K562 (cell line): ENCODE data around the gene PTPRC. TPM values are rescaled to one million over a fixed set of nuclear protein-coding genes. Genes with fewer than 3 reads are reported as not detected.

Experiments used
- CSDE1 ChIP-seq, 2 experiments: fragments of 450-650 bp; IDR thresholded peaks; 2 replicates each; pipeline ENCODE4 v1.6.1; 2016; ENCODE audit warnings: mild to moderate bottlenecking in 1 of 2
- CTBP1 ChIP-seq: fragments of 450-650 bp; IDR thresholded peaks from 2 replicates; pipeline ENCODE4 v1.6.1; 2016; ENCODE audit warnings: borderline replicate concordance
- CTCF ChIP-seq, 3 experiments: IDR thresholded peaks in 2 of 3; conservative IDR thresholded peaks in 1 of 3; 2 replicates each; pipeline ENCODE4 v1.5.1; 2011 to 2012; ENCODE audit warnings: low read length in 3 of 3, mild to moderate bottlenecking in 3 of 3, control low read depth in 2 of 3, improper control_type of control experiment in 1 of 3, inconsistent platforms in 1 of 3, low read depth in 1 of 3, mixed read lengths in 1 of 3, moderate library complexity in 1 of 3; ENCODE audit not compliant: insufficient read depth in 2 of 3
- ETS2 ChIP-seq: IDR thresholded peaks from 2 replicates; pipeline ENCODE4 v1.6.1; 2016; ENCODE audit warnings: borderline replicate concordance, missing genetic modification characterization, mild to moderate bottlenecking, moderate library complexity, missing compliant biosample characterization; ENCODE audit not compliant: poor library complexity, severe bottlenecking
- JUND ChIP-seq, 2 experiments: IDR thresholded peaks; 2 replicates in 1 of 2; 3 replicates in 1 of 2; pipeline ENCODE4 v1.6.1; 2011; ENCODE audit warnings: borderline replicate concordance in 2 of 2, low read depth in 2 of 2, low read length in 2 of 2, improper control_type of control experiment in 1 of 2, missing biosample characterization in 1 of 2, missing genetic modification characterization in 1 of 2, missing genetic modification reagents in 1 of 2
- MEF2D ChIP-seq: conservative IDR thresholded peaks from 2 replicates; pipeline ENCODE4 v1.6.1; 2016; ENCODE audit warnings: low read depth, missing genetic modification characterization, missing compliant biosample characterization
- MTA1 ChIP-seq: fragments of 450-650 bp; IDR thresholded peaks from 2 replicates; pipeline ENCODE4 v1.6.1; 2017; ENCODE audit warnings: borderline replicate concordance
- PATZ1 ChIP-seq: fragments of 250-450 bp; sonication (Bioruptor Pico); IDR thresholded peaks from 2 replicates; pipeline ENCODE4 v1.5.0; 2020; ENCODE audit warnings: mild to moderate bottlenecking, borderline replicate concordance
- POLR3A ChIP-seq: IDR thresholded peaks from 2 replicates; pipeline ENCODE4 v1.6.1; 2011; ENCODE audit warnings: borderline replicate concordance, mild to moderate bottlenecking, moderate library complexity; ENCODE audit not compliant: insufficient read length, insufficient read depth; ENCODE audit errors: extremely low read depth
- PTRF ChIP-seq: fragments of 450-650 bp; IDR thresholded peaks from 2 replicates; pipeline ENCODE4 v1.6.1; 2016; ENCODE audit warnings: mild to moderate bottlenecking, missing genetic modification characterization, missing compliant biosample characterization
- SMARCC2 ChIP-seq: fragments of 450-650 bp; IDR thresholded peaks from 2 replicates; pipeline ENCODE4 v1.6.1; 2017; ENCODE audit warnings: antibody characterized with exemption, moderate library complexity, mild to moderate bottlenecking, low read depth
- SUPT5H ChIP-seq: fragments of 450-650 bp; IDR thresholded peaks from 2 replicates; pipeline ENCODE4 v1.6.1; 2016
- TARDBP ChIP-seq: fragments of 450-650 bp; IDR thresholded peaks from 2 replicates; pipeline ENCODE4 v1.6.1; 2016
- TCF7L2 ChIP-seq: fragments of 150-350 bp; IDR thresholded peaks from 2 replicates; pipeline ENCODE4 v1.6.1; 2016; ENCODE audit warnings: low read depth, mild to moderate bottlenecking, low read length, moderate library complexity
- TRIM25 ChIP-seq: fragments of 450-650 bp; IDR thresholded peaks from 2 replicates; pipeline ENCODE4 v1.7.0; 2016; ENCODE audit warnings: borderline replicate concordance
- ZNF197 ChIP-seq: fragments of 200-800 bp; sonication (Bioruptor generic); IDR thresholded peaks from 2 replicates; pipeline ENCODE4 v1.6.1; 2016; ENCODE audit warnings: low read depth, missing genetic modification characterization, missing compliant biosample characterization
- ZNF449 ChIP-seq: fragments of 250-450 bp; sonication (Bioruptor Pico); IDR thresholded peaks from 2 replicates; pipeline ENCODE4 v1.8.0; 2022; ENCODE audit warnings: moderate library complexity, mild to moderate bottlenecking, inconsistent platforms
- ZNF583 ChIP-seq: fragments of 250-450 bp; sonication (Bioruptor Pico); IDR thresholded peaks from 2 replicates; pipeline ENCODE4 v1.4.0; 2020
- ZNF695 ChIP-seq: fragments of 450-650 bp; formaldehyde crosslinking; IDR thresholded peaks from 2 replicates; pipeline ENCODE4 v1.4.0; 2020; ENCODE audit warnings: mild to moderate bottlenecking, moderate library complexity
- polyA plus RNA-seq, 8 experiments: library from polyadenylated mRNA; depleted of rRNA in 4 of 8; stranded (reverse) in 5 of 8; unstranded in 3 of 8; fragments of >200 nt; fragmentation: Nextera tagmentation in 2 of 8; fragmentation: Illumina TruSeq in 1 of 8; extraction: Ambion mirVana in 2 of 8; extraction: Trizol in 1 of 8; gene quantifications; 2 replicates each; pipeline versions ENCODE4 v1.2.1 to v1.2.3, GENCODE V29; 2011 to 2014; ENCODE audit warnings: inconsistent platforms in 1 of 8, missing spikeins in 1 of 8
- total RNA-seq, 7 experiments: library from RNA; depleted of rRNA in 6 of 7; stranded (reverse); fragments of >200 nt in 6 of 7; fragmentation: Illumina TruSeq in 2 of 7; extraction: Trizol in 2 of 7; gene quantifications; 2 replicates each; pipeline versions ENCODE4 v1.2.1 to v1.2.3, GENCODE V29; 2011 to 2021; ENCODE audit warnings: low replicate concordance in 1 of 7

Gene PTPRC
- total and polyA plus RNA-seq, 9 of the 15 experiments (the other 6 are each of a cell fraction or from before 2014, with no cell fraction given), result 7.1 to 107 (median 62.9) TPM

- peak; percentile 67 for TF ChIP-seq MTA1
- TF ChIP-seq TRIM25, result no peak
- no peak for TF ChIP-seq MEF2D (tag)
- no peak for TF ChIP-seq SUPT5H
- no peak for TF ChIP-seq ZNF583 (CRISPR knock-in tag)
- TF ChIP-seq JUND (IDR thresholded peaks at IDR 0.05; ENCODE audit: borderline replicate concordance, low read depth, low read length), result peak; percentile 42; the same call in 1 of the 2 replicates
- no peak; the same call in 2 of the 3 replicates for TF ChIP-seq JUND (tag; IDR thresholded peaks at IDR 0.05; ENCODE audit: borderline replicate concordance, low read depth, low read length)
- TF ChIP-seq TARDBP, result no peak
- no peak for TF ChIP-seq POLR3A
- TF ChIP-seq CTCF (IDR thresholded peaks at IDR 0.05 in 2 of 3, conservative IDR thresholded peaks at IDR 0.05 in 1 of 3; ENCODE audit: insufficient read depth in 2 of 3, low read depth in 1 of 3, low read length in 3 of 3), result no peak
- peak in 1 of 2 experiments; percentile 49; a peak in 1 of 4 replicates for TF ChIP-seq CSDE1 (IDR thresholded peaks at IDR 0.05)
- no peak for TF ChIP-seq ZNF449 (CRISPR knock-in tag)
- TF ChIP-seq ZNF197 (CRISPR knock-in tag), result no peak
- TF ChIP-seq SMARCC2, result no peak
- TF ChIP-seq PATZ1 (CRISPR knock-in tag), result no peak
- TF ChIP-seq ZNF695 (CRISPR knock-in tag), result peak; percentile 49; the same call in 1 of the 2 replicates
- no peak for TF ChIP-seq ETS2
- no peak for TF ChIP-seq PTRF
- no peak for TF ChIP-seq CTBP1
- no peak for TF ChIP-seq TCF7L2
Measured at GRCh38 chr1:198681831-198682759, 43.3 kb downstream of the PTPRC start (continued).
